Omental fat pad (tissue), 4 donors: ENCODE measurements around the gene MTHFD1. TPM values are rescaled to one million over a fixed set of nuclear protein-coding genes. Genes with fewer than 3 reads are reported as not detected.

Experiments used
- ATAC-seq: fragments of 150-250 bp; one replicate; pipeline ENCODE4 v1.9.1; 2016; ENCODE audit warnings: mild to moderate bottlenecking, moderate library complexity; ENCODE audit not compliant: low FRiP score
- DNase-seq: peaks from one replicate; pipeline ENCODE4 v3.0.0-alpha.2; 2019; ENCODE audit warnings: low spot score
- total RNA-seq, 4 donors: library from RNA; depleted of rRNA; stranded (reverse); fragments of >200 nt; gene quantifications; one replicate each; pipeline ENCODE4 v1.1.0, GENCODE V29; 2016
- TF ChIP-seq, protein P1 (sequence below), 3 donors: fragments of 450-650 bp; IDR thresholded peaks; one replicate each; pipeline ENCODE4 v1.5.1; 2016 to 2017; ENCODE audit warnings: antibody characterized with exemption in 3 of 3, mild to moderate bottlenecking in 3 of 3, moderate library complexity in 2 of 3

The MTHFD1 gene
- total RNA-seq, 4 donors from 2014 or later: 58.0 to 138 (median 86.9) TPM

DNA sequence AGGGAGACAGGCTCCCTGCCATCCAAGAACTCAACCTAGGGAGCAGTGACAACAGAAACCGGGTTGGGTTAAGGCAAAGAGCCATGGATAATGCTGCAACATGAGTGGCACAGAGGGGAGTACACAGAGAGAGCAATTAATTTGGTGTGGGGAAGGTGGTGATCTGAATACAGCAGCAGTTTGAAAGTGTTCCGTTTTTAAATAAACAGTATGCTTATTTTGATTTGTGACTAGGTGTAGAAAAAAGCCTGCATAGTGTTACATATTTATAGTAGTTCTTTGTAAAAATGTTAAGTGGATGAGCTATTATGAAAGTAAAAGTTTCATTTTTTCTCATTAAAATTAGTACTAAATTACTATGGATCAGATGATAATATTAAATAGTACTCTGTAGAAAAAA lies 85.9 kb downstream of the MTHFD1 start:
- DNase-seq: no peak
- TF ChIP-seq, protein P1, sequence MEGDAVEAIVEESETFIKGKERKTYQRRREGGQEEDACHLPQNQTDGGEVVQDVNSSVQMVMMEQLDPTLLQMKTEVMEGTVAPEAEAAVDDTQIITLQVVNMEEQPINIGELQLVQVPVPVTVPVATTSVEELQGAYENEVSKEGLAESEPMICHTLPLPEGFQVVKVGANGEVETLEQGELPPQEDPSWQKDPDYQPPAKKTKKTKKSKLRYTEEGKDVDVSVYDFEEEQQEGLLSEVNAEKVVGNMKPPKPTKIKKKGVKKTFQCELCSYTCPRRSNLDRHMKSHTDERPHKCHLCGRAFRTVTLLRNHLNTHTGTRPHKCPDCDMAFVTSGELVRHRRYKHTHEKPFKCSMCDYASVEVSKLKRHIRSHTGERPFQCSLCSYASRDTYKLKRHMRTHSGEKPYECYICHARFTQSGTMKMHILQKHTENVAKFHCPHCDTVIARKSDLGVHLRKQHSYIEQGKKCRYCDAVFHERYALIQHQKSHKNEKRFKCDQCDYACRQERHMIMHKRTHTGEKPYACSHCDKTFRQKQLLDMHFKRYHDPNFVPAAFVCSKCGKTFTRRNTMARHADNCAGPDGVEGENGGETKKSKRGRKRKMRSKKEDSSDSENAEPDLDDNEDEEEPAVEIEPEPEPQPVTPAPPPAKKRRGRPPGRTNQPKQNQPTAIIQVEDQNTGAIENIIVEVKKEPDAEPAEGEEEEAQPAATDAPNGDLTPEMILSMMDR (IDR thresholded peaks at IDR 0.05): no peak
- no peak for ATAC-seq

GRCh38 chr14:64474698-64475097 lies 86.5 kb downstream of the MTHFD1 start:
- no peak for DNase-seq
- TF ChIP-seq, protein P1 (IDR thresholded peaks at IDR 0.05): no peak
- no peak for ATAC-seq

DNA sequence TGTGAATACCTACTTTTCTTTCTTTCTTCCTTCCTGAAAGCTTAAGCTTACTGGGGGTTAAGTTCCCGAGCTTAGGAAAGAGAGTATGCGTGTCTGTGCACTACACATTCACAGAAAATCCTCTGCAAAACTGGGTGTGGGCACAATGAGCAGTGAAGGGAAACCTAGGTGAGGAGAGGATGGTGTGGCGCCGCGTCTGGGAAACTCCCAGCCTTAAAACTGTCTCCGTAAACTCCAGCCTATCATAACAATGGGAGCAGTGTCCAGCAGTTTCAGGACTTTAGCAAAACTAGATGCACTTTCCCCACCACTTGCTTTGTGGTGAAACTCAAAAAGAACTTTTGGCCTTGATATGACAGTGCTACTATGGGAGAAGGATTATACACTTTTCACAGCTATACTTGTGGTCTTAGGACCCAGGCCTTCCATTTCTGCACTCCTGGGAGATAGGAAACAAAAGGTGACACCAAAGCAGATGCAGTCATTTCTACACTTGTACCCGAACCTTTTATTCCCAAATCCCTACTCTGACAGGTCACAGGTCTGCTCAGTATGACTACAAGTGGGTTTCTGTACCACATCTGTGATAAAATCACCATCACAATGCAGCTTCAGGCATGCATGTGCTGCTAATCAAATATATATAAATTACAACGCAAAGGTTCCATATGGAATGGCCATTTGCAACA lies 87.6 kb downstream of the MTHFD1 start:
- TF ChIP-seq, protein P1 (IDR thresholded peaks at IDR 0.05): no peak
- DNase-seq (no peak), ATAC-seq (no peak)

DNA sequence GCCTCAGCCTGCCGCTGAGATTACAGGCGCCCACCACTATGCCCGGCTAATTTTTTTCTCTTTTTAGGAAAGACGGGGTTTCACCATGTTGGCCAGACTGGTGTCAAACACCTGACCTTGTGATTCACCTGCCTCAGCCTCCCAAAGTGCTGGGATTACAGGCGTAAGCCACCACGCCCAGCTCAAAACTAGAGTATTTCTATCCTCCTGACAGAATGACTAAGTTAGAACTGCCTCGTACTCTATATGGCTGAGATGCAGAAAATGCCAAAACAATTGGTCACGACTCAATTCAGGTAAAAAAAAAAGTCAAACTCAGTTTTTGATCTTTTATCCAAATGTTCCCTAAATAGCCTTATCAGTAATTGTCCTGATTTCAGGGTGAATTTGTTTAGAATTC lies 88.3 kb downstream of the MTHFD1 start:
- TF ChIP-seq, protein P1 (IDR thresholded peaks at IDR 0.05): no peak
- DNase-seq (no peak), ATAC-seq (no peak)

DNA sequence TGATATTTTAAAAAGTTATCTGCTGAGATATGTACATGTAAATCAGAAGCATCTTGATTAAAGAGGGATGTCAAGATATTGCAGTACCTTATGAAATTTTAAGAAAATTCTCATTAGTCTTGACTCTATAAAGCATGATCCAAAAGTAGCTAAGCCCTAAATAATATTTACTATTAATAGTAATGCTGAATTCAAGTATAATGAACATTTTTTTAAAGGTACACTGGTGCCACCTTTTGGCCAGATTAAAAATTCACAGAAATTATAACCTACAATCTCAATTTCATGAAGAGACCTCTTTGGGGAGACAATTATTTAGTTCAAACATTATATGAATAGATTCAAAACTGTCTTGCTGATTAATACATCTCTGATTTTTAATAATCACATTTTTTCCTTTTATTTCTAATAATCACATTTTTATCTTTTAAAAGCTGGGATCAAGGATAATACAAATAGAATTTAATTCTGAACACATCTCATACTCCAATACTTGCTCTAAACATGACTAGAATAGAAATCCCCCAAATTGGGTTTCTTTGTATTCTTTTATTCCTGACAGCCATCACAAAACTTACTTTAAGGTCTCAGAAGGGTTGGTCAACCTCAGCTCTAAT lies 90.6 kb downstream of the MTHFD1 start:
- DNase-seq (no peak), ATAC-seq (no peak)
- TF ChIP-seq, protein P1 (IDR thresholded peaks at IDR 0.05): no peak

GRCh38 chr14:64488590-64489099 lies 100.5 kb downstream of the MTHFD1 start:
- ATAC-seq (no peak), DNase-seq (no peak)
- TF ChIP-seq, protein P1 (IDR thresholded peaks at IDR 0.05): no peak

DNA sequence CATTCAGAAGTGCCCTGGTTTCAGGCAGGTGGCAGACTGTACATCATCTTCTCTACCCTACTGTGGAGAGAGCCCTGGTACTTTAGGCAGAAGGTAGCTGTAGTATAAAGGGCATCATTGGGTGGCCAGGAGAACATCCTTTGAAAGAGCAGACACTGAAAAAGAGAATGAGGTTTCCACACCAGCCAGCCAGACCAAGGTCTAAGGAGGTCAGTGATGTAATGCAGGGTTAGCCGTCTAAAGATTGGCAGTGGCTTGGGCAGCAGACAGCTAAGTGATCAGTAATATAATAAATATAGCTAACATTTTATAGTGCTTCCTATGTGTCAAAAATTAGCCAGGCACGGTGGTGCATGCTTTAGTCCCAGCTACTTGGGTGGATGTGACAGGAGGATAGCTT lies 103.5 kb downstream of the MTHFD1 start:
- DNase-seq: no peak
- ATAC-seq: no peak
- TF ChIP-seq, protein P1 (IDR thresholded peaks at IDR 0.05): no peak
